MV-4-11 (cell line): ENCODE data around the gene CELF2.

Experiments used
- DNase-seq: peaks from one replicate; lab custom pipeline; 2025; lab: John Stamatoyannopoulos, UW

CELF2 gene

GRCh38 chr10:11354823-11355222 is 337.2 kb downstream of the CELF2 start:
- DNase-seq = no peak

- DNase-seq = no peak
Observed at GRCh38 chr10:11355592-11355991, 337.9 kb downstream of the CELF2 start.

- no peak for DNase-seq
Observed at GRCh38 chr10:11357439-11357838, 339.8 kb downstream of the CELF2 start.

GRCh38 chr10:11358011-11358410 is 340.3 kb downstream of the CELF2 start:
- DNase-seq = peak; percentile 82

DNA sequence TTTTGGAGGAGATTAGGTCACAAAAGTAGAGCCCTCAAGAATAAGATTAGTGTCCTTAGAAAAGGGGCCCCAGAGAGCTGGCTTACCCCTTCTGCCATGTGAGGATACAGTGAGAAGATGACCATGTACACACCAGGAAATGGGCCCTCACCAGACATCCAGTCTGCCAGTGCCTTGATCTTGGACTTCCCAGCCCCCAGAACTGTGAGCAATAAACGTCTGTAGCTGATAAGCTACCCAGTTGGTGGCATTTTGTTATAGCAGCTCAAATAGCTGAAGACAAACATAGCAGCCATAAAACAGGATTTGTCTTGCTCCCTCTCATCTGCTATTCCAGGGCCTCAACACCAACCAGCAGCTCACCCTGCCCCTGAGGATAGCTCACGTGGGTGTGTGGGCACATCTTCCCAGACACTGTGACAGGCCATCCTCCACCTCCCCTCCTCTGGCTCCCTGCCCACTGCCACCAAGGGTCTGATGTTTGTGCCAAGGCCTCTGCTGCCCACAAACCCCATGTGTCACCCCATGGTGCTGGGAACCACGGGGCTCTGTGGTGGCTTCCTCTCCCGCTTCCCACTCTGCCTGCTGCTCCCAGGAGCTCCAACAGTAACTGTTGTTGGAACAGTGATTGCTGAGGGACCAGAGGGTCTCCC is 341.4 kb downstream of the CELF2 start:
- DNase-seq = no peak

- DNase-seq = no peak
Observed at GRCh38 chr10:11359869-11360268, 342.2 kb downstream of the CELF2 start.

DNA sequence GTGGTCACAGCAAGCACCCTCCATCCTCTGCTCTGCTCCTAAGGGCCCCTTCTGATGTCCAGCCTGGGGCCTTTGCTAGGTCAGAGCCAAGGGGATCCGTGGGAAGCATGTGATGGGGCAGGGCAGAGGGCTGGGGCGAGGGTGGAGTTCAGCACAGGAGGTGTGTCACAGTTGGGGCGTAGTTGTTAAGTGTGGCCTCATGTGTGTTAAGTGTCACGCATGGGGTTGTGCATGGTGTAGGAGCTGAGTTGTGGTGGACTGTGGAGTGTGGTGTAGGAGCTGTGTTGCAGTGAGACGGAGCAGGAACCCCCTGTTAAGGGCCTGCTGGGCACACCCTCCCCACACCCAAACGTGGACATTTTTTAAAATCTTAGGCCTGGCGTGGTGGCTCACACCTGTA is 345.8 kb downstream of the CELF2 start:
- no peak for DNase-seq

GRCh38 chr10:11364241-11364640 is 346.6 kb downstream of the CELF2 start:
- no peak for DNase-seq

- DNase-seq = peak; percentile 55
Observed at GRCh38 chr10:11366889-11367288, 349.2 kb downstream of the CELF2 start.

GRCh38 chr10:11367505-11367904 is 349.8 kb downstream of the CELF2 start:
- no peak for DNase-seq

DNA sequence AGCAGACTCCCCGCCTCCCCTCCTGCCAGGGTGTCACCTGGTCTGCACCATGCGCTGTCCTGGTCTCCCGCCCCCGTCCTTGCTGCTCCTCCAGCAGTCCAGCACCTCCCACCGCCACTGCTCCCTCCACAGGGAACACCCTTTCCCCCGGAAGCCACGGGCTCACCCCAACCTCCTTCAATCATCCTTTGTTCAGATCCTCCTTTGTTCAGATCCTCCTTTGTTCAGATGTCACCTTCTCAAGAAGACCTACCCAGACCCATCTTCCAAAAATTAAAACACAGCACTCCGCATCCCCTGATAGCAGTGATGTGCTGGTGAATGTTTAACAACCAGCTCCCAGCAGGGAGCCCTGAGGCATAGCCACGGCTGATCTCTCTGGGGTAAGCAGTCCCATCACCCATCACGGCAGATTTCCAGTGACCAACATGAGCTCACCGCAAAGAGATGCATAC is 356.1 kb downstream of the CELF2 start:
- DNase-seq = no peak

- no peak for DNase-seq
Observed at GRCh38 chr10:11377267-11377666, 359.6 kb downstream of the CELF2 start.

DNA sequence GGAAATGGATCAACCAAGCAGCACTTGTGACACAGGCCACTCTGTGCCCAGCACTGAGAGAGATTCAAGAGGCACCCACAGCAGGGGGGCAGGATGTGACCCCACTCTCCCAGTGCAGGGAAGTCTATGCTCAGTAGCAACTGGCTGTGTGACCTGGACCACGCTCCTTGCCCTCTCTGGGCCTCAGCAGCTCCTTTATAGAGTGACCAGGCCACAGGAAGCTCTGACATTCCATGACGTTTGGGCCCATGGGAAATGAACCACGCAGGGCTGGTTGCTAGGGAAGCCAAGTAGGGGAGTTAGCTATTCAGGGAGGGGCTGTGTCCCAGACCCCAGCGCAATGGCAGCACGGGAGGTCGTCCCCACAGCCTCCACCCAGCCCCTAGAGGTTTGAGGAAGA is 361.2 kb downstream of the CELF2 start:
- DNase-seq = no peak

- DNase-seq = no peak
Observed at GRCh38 chr10:11379771-11380170, 362.1 kb downstream of the CELF2 start.

GRCh38 chr10:11381023-11381422 is 363.4 kb downstream of the CELF2 start:
- no peak for DNase-seq

DNA sequence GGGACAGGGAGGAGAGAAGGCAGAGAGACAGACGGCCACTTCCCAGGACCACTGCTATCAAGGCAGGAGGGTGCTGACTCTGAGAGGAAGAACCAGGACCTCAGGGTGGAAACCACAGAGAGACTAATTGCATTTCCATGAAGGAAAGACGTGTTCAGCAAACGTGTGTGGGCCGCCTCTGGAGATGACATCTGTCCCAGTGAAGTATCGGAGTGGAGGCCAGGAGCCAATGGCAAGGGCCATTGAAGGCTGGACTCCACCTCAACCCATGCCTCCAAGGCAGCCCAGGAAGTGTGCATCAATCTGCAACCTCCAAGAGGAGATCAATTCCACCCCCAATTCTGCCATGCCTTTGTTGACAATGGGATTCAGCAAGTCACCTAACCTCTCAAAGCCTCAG is 363.8 kb downstream of the CELF2 start:
- no peak for DNase-seq

GRCh38 chr10:11382187-11382586 is 364.5 kb downstream of the CELF2 start:
- no peak for DNase-seq

- DNase-seq = no peak
Observed at GRCh38 chr10:11386044-11386443, 368.4 kb downstream of the CELF2 start.
